DND-41 (cell line): ENCODE measurements around the gene SPATA31D1.

Experiments used
- CTCF ChIP-seq: IDR thresholded peaks from 2 replicates; pipeline ENCODE4 v1.5.1; 2012; ENCODE audit warnings: borderline replicate concordance, low read length, moderate library complexity, mild to moderate bottlenecking; ENCODE audit not compliant: poor library complexity, severe bottlenecking; ENCODE audit errors: extremely low read depth
- EZH2 ChIP-seq: IDR thresholded peaks from 3 replicates; pipeline ENCODE4 v1.6.1; 2012; ENCODE audit warnings: borderline replicate concordance, low read depth, mild to moderate bottlenecking, moderate library complexity, low read length, inconsistent platforms; ENCODE audit not compliant: severe bottlenecking

GRCh38 chr9:82036086-82036485, 47.5 kb downstream of the SPATA31D1 start:
- TF ChIP-seq CTCF, result no peak
- TF ChIP-seq EZH2, result no peak
